ENCODE measurements around the gene CPSF4L.

Gene CPSF4L

DNA sequence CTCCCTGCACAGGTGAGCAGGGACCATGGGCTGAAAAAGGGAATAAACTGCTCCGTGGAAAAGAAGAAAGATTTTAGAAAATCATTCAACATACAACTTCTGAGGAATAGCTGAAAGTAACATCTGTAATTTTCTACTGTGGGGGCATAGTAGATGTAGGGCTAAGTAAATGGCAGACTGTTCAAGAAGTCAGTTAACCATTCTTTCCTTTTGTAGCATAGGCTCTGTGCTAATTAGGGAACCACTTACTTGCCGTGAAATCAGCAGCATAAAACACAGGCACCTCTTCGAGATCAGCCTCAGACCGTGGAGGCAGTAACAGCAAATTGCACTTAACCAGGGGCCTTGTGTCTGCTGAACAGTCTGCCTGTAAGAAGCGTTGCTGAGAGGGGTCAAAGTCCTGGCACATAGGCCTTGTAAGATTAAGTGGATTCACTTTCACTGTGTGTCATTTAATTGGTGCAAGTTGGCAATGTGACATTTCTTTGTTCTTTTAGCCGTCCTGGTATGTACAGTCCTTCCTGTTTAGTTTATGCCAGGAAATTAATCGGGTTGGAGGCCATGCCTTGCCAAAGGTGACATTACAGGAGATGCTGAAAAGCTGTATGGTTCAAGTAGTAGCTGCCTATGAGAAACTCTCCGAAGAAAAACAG, 58.4 kb downstream of the CPSF4L start:
- DNase-seq (ENCODE audit: low read depth, low spot score): no peak

DNA sequence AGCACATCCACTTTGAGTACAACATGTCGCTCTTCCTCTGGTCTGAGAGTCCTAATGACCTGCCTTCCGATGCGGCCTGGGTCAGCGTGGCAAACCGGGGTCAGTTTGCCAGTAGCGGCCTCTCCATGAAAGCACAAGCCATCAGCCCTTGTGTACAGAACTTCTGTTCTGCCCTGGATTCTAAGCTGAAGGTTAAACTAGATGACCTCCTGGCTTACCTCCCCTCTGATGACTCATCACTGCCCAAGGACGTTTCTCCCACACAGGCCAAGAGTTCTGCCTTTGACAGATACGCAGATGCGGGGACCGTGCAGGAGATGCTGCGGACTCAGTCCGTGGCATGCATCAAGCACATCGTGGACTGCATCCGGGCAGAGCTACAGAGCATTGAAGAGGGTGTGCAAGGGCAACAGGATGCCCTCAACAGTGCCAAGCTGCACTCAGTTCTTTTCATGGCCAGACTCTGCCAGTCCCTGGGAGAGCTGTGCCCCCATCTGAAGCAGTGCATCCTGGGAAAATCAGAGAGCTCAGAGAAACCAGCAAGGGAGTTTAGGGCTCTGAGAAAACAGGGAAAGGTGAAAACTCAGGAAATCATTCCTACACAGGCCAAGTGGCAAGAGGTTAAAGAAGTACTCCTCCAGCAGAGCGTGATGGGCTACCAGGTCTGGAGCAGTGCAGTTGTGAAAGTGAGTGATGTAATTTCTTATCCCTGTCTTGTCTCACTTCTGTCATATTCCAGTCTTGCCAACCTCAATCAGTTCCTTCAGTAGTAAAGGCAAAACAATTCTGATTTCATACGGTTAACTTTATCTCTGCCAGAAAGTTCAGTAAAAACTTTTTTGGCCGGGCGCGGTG, 60.2 kb downstream of the CPSF4L start:
- DNase-seq (ENCODE audit: low read depth, low spot score): no peak

GRCh38 chr17:73200476-73200875, 61.2 kb downstream of the CPSF4L start:
- DNase-seq (ENCODE audit: low read depth, low spot score): no peak

DNA sequence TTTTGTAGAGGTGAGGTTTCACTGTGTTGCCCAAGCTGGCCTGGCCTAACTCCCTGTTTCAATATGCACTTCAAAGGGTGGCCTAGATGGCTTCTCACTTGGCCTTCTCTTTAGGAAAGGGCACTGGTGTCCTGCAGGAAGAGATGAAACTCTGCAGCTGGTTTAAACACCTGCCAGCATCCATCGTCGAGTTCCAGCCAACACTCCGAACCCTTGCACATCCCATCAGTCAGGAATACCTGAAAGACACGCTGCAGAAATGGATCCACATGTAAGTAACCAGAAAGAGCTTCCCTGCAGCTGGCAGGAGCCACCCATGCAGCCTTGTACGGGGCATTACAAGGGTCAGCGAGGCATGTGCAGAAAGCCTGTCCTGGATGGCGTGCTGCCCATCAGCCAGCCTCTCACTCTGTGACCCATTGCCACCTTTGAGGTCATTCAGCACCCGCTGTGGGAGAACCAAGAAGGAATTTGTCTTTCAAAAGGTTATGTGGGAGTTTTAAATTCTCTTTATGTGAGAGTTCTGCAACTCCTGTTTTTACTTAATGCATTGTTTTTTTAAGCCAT, 61.8 kb downstream of the CPSF4L start:
- no peak for DNase-seq (ENCODE audit: low read depth, low spot score)

DNA sequence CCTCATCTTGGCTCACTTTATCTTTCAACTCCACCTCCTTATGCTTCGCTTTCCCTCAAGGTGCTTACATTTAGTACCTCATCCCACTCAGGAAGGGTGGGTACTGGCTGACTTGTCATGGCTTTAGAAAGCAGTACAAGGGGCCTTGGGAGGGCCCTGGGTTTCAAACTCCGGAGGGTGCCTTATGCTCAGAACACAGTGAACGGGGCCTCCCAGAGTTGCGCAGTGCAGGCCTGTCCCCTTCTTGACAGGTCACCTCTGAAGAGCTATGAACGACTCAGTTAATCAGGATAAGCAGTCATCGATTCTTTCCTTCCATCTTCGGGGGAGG, 62.8 kb downstream of the CPSF4L start:
- no peak for DNase-seq (ENCODE audit: low read depth, low spot score)

Data from activated CD4-positive, CD25-positive, alpha-beta regulatory T cell treated with anti-CD3 and anti-CD28 coated beads, Interleukin-2, amount 50 U/mL, for 16 hours (primary cell).